GM12878 (cell line): ENCODE measurements around the gene ST6GALNAC3.

Experiments
- CBX5 ChIP-seq: sonication (generic); IDR thresholded peaks from 2 replicates; pipeline ENCODE4 v1.6.1; 2016; ENCODE audit warnings: low read depth, moderate library complexity, mild to moderate bottlenecking, inconsistent platforms
- HCFC1 ChIP-seq: fragments of 150-350 bp; IDR thresholded peaks from 2 replicates; pipeline ENCODE4 v1.6.1; 2014; ENCODE audit warnings: low read length
- POLR2A ChIP-seq: IDR thresholded peaks from 2 replicates; pipeline ENCODE4 v1.6.1; 2011; ENCODE audit warnings: low read depth, mild to moderate bottlenecking, low read length
- SIN3A ChIP-seq: IDR thresholded peaks from 2 replicates; pipeline ENCODE4 v1.6.1; 2012; ENCODE audit warnings: low read depth, low read length, improper control_type of control experiment
- TF ChIP-seq, protein P1 (sequence below), 3 experiments: IDR thresholded peaks in 2 of 3; conservative IDR thresholded peaks in 1 of 3; 2 replicates each; pipeline ENCODE4 v1.5.1; 2011; ENCODE audit warnings: low read depth in 3 of 3, low read length in 3 of 3, mild to moderate bottlenecking in 3 of 3, control low read depth in 2 of 3, moderate library complexity in 2 of 3, inconsistent platforms in 1 of 3, mixed read lengths in 1 of 3; ENCODE audit not compliant: control insufficient read depth in 2 of 3, insufficient read depth in 1 of 3; ENCODE audit errors: extremely low read depth in 1 of 3
- TF ChIP-seq, protein P2 (sequence below): fragments of 450-650 bp; IDR thresholded peaks from 2 replicates; pipeline ENCODE4 v1.6.1; 2017; ENCODE audit warnings: mild to moderate bottlenecking

DNA sequence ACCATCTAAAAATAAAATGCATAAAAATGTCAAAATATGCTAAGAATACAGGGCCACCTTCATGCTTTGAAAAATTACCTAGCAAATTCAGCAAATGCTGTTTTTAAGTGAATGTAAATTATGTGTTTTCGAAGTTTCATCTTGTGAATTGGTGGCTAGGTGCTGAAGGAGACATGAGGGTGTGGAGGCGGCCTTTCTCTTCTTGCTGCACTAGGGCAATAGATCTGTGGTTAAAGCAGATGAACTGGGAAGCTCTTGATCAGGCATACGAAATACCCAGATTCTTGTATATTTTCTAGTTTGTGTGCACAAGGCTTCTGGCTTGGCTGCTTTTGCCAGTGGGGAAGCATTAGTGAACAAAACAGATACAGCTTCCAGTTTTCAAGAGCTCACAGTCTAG lies 224.5 kb downstream of the ST6GALNAC3 start:
- TF ChIP-seq, protein P1, sequence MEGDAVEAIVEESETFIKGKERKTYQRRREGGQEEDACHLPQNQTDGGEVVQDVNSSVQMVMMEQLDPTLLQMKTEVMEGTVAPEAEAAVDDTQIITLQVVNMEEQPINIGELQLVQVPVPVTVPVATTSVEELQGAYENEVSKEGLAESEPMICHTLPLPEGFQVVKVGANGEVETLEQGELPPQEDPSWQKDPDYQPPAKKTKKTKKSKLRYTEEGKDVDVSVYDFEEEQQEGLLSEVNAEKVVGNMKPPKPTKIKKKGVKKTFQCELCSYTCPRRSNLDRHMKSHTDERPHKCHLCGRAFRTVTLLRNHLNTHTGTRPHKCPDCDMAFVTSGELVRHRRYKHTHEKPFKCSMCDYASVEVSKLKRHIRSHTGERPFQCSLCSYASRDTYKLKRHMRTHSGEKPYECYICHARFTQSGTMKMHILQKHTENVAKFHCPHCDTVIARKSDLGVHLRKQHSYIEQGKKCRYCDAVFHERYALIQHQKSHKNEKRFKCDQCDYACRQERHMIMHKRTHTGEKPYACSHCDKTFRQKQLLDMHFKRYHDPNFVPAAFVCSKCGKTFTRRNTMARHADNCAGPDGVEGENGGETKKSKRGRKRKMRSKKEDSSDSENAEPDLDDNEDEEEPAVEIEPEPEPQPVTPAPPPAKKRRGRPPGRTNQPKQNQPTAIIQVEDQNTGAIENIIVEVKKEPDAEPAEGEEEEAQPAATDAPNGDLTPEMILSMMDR (IDR thresholded peaks at IDR 0.05 in 2 of 3, conservative IDR thresholded peaks at IDR 0.05 in 1 of 3; ENCODE audit: control insufficient read depth in 2 of 3, extremely low read depth in 1 of 3, insufficient read depth in 1 of 3, low read depth in 3 of 3, low read length in 3 of 3) = no peak
- TF ChIP-seq POLR2A (no peak), HCFC1 (no peak), SIN3A (no peak), CBX5 (no peak)
- TF ChIP-seq, protein P2, sequence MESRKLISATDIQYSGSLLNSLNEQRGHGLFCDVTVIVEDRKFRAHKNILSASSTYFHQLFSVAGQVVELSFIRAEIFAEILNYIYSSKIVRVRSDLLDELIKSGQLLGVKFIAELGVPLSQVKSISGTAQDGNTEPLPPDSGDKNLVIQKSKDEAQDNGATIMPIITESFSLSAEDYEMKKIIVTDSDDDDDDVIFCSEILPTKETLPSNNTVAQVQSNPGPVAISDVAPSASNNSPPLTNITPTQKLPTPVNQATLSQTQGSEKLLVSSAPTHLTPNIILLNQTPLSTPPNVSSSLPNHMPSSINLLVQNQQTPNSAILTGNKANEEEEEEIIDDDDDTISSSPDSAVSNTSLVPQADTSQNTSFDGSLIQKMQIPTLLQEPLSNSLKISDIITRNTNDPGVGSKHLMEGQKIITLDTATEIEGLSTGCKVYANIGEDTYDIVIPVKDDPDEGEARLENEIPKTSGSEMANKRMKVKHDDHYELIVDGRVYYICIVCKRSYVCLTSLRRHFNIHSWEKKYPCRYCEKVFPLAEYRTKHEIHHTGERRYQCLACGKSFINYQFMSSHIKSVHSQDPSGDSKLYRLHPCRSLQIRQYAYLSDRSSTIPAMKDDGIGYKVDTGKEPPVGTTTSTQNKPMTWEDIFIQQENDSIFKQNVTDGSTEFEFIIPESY = no peak
